DOHH2 (cell line): ENCODE measurements around the gene SOBP.

ENCODE experiments used
- CTCF ChIP-seq: fragments of 200-600 bp; sonication (generic); IDR thresholded peaks from one replicate; pipeline ENCODE4 v1.5.1; 2014; ENCODE audit warnings: antibody characterized with exemption, mild to moderate bottlenecking, low read depth, low read length; ENCODE audit not compliant: poor library complexity, severe bottlenecking
- EZH2phosphoT487 ChIP-seq: fragments of 200-600 bp; sonication (generic); IDR thresholded peaks from 2 replicates; pipeline ENCODE4 v1.6.1; 2017; ENCODE audit warnings: borderline replicate concordance, mild to moderate bottlenecking, antibody characterized with exemption, low read length, moderate library complexity, mixed read lengths

DNA sequence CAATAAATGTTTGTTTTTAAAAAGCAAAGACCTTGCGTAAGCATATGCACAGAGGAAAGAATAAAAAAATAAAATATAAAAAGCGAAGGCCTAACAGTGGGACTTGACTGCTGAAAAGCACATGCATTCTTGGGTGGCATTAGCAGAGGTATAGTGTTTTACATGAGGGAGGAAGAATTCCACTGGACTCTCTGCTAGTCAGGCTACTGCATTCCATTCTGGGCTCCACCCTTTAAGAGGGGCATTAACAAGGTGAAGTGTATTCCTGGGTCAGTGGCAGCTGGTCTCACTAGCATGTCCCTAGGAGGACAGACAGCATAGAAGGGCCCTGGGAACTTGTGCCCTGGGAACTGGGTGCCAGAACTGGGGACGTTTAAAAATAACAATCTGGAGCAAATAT, 134.1 kb downstream of the SOBP start:
- TF ChIP-seq CTCF: no peak
- no peak for TF ChIP-seq EZH2phosphoT487
